ENCODE results near the gene CYP1A1.
"Not testable (repeated sequence)": the region's sequence is repeated elsewhere in the genome, so short reads cannot be mapped to it uniquely, and the experiment has no call there.

Gene CYP1A1

DNA sequence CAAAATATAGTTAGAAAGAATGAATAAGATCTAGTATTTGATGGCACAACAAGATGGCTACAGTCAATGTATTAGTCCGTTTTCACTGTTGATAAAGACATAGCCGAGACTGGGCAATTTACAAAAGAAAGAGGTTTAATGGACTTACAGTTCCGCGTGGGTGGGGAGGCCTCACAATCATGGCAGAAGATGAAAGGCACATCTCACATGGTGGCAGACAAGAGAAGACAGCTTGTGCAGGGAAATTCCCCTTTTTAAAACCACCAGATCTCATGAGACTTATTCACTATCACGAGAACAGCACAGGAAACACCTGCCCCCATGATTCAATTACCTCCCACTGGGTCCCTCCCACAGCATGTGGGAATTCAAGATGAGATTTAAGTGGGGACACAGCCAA lies 12.9 kb upstream of the CYP1A1 start:
- H3K27ac ChIP-seq (ENCODE audit: insufficient read depth, low read length, poor library complexity, severe bottlenecking); H3K4me1 ChIP-seq (ENCODE audit: control insufficient read depth, insufficient read depth, low read length, poor library complexity, severe bottlenecking); H3K27me3 ChIP-seq (replicated peaks; ENCODE audit: control insufficient read depth, insufficient read depth, low read length, poor library complexity, severe bottlenecking); H3K4me3 ChIP-seq (ENCODE audit: insufficient read depth, low read depth, low read length, poor library complexity, severe bottlenecking); H3K36me3 ChIP-seq (ENCODE audit: control insufficient read depth, insufficient read depth, low read length); H3K9me3 ChIP-seq (ENCODE audit: control insufficient read depth, low read length); DNase-seq: not testable (repeated sequence)

DNA sequence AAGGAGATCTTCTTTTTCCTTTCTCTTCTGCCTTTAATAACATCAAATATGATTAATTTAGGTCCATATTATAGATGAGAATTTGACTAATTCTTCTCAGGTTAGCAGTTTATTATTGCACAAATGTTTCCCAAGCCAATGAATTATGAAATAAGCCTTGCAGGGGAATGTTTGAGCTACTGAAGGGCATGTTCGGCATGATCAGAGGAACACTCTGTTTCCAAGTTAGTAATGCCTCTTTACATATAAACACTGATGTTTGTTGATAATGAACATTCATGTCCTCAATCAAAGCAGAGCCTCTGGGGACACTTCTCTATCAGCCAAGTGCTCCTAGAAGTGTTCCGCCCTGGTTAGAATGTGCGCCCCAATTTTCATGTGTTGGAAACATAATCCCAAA lies 10.0 kb upstream of the CYP1A1 start:
- no peaks in the 10 kb centered on the region for H3K36me3 ChIP-seq (ENCODE audit: control insufficient read depth, insufficient read depth, low read length)
- no peak for DNase-seq
- H3K9me3 ChIP-seq (ENCODE audit: control insufficient read depth, low read length) = no peaks in the 10 kb centered on the region
- H3K27me3 ChIP-seq (replicated peaks; ENCODE audit: control insufficient read depth, insufficient read depth, low read length, poor library complexity, severe bottlenecking) = no peaks in the 10 kb centered on the region
- H3K27ac ChIP-seq (ENCODE audit: insufficient read depth, low read length, poor library complexity, severe bottlenecking) = no peak overlapping the region
- no peaks in the 10 kb centered on the region for H3K4me1 ChIP-seq (ENCODE audit: control insufficient read depth, insufficient read depth, low read length, poor library complexity, severe bottlenecking)
- H3K4me3 ChIP-seq (ENCODE audit: insufficient read depth, low read depth, low read length, poor library complexity, severe bottlenecking) = no peak overlapping the region

DNA sequence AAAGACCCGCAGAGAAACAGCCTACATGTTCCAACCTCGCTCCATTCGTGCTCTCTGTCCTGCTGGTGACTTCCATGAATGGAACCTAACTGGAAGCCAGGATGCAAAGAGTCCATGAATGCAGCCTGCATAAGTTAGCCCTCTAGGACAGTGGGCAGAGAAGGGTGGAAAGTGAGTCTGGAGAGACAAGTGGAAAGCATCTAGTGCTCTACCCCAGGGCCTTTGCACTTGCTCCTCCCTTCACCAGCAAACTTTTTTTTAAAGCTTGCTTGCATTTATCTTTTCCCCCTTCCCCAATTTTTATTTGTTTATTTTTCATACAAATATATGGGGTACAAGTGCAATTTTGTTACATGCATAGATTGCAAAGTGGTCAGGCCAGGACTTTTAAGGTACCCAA lies 7.9 kb upstream of the CYP1A1 start:
- Histone ChIP-seq H3K36me3 (ENCODE audit: control insufficient read depth, insufficient read depth, low read length) (no peaks in the 10 kb centered on the region), H3K4me1 (ENCODE audit: control insufficient read depth, insufficient read depth, low read length, poor library complexity, severe bottlenecking) (no peaks in the 10 kb centered on the region), H3K4me3 (ENCODE audit: insufficient read depth, low read depth, low read length, poor library complexity, severe bottlenecking) (no peak overlapping the region), H3K9me3 (ENCODE audit: control insufficient read depth, low read length) (no peaks in the 10 kb centered on the region), H3K27ac (ENCODE audit: insufficient read depth, low read length, poor library complexity, severe bottlenecking) (no peak overlapping the region), H3K27me3 (replicated peaks; ENCODE audit: control insufficient read depth, insufficient read depth, low read length, poor library complexity, severe bottlenecking) (no peaks in the 10 kb centered on the region)
- DNase-seq = no peak

DNA sequence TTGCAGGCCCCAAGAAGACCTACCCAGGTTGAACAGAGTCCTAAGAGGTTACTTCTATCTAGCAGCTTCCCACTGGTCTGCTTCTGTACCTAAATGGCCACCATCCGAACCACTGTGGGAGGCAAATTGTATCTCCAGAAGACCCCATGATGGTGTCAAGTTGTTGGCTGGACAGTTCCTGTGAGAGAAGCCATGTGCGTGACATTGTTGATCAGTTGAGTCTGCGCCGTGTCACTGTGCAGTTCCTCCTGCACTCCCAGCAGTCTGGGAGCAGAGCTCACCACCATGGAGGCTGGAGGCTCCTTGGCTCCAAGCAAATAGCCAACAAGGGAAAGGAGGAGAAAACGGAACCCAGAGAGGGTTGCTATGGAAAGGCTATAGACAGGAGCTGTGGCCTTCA lies 7.5 kb upstream of the CYP1A1 start:
- Histone ChIP-seq H3K4me1 (ENCODE audit: control insufficient read depth, insufficient read depth, low read length, poor library complexity, severe bottlenecking) (no peaks in the 10 kb centered on the region), H3K36me3 (ENCODE audit: control insufficient read depth, insufficient read depth, low read length) (no peaks in the 10 kb centered on the region), H3K4me3 (ENCODE audit: insufficient read depth, low read depth, low read length, poor library complexity, severe bottlenecking) (no peak overlapping the region), H3K9me3 (ENCODE audit: control insufficient read depth, low read length) (no peaks in the 10 kb centered on the region), H3K27ac (ENCODE audit: insufficient read depth, low read length, poor library complexity, severe bottlenecking) (no peak overlapping the region), H3K27me3 (replicated peaks; ENCODE audit: control insufficient read depth, insufficient read depth, low read length, poor library complexity, severe bottlenecking) (no peaks in the 10 kb centered on the region)
- no peak for DNase-seq

DNA sequence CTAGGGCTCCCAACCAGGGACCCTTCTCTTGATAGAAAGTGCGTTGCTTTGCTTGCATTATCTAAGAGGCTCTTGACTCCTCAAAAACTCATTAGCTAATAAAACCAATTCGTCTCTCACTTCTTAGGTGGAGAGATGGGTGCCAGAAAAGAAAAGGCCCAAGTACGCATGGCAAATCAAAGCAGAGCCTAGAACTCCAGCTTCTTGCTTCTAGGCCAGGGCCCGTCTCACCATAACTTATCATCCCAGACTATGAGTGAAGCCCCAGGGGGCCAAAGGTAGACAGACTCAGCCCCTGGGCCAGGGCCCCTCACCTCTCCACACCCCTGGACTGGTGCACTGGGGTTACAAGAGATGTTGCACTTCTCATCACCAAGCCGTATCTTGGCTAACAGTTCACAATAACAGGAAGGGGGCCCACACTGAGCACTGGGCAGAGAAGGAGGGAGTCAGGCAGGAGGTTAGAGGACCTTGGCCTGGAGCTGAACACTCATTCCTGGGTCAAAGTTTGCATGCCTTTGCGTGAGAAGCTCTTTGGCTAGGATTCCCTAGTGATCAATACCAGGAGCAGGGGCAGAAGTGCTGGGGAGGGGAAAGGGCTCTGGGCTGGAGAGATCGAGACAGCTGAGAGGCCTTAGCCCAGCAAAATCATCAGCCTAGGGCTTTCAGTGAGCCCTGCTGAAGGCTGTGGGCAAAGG lies 5.4 kb upstream of the CYP1A1 start:
- Histone ChIP-seq H3K36me3 (ENCODE audit: control insufficient read depth, insufficient read depth, low read length) (no peaks in the 10 kb centered on the region), H3K4me1 (ENCODE audit: control insufficient read depth, insufficient read depth, low read length, poor library complexity, severe bottlenecking) (peaks cover 7% of the 10 kb centered on the region), H3K4me3 (ENCODE audit: insufficient read depth, low read depth, low read length, poor library complexity, severe bottlenecking) (no peak overlapping the region), H3K27me3 (replicated peaks; ENCODE audit: control insufficient read depth, insufficient read depth, low read length, poor library complexity, severe bottlenecking) (no peaks in the 10 kb centered on the region), H3K9me3 (ENCODE audit: control insufficient read depth, low read length) (no peaks in the 10 kb centered on the region), H3K27ac (ENCODE audit: insufficient read depth, low read length, poor library complexity, severe bottlenecking) (no peak overlapping the region)
- no peak for DNase-seq

DNA sequence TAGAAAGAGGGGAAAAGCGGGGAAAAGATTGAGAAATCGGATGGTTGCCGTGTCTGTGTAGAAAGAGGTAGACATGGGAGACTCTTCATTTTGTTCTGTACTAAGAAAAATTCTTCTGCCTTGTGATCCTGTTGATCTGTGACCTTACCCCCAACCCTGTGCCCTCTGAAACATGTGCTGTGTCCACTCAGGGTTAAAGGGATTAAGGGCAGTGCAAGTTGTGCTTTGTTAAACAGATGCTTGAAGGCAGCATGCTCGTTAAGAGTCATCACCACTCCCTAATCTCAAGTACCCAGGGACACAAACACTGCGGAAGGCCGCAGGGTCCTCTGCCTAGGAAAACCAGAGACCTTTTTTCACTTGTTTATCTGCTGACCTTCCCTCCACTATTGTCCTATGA lies 4.0 kb upstream of the CYP1A1 start:
- not testable (repeated sequence) for H3K27ac ChIP-seq (ENCODE audit: insufficient read depth, low read length, poor library complexity, severe bottlenecking); H3K4me1 ChIP-seq (ENCODE audit: control insufficient read depth, insufficient read depth, low read length, poor library complexity, severe bottlenecking); H3K27me3 ChIP-seq (replicated peaks; ENCODE audit: control insufficient read depth, insufficient read depth, low read length, poor library complexity, severe bottlenecking); H3K36me3 ChIP-seq (ENCODE audit: control insufficient read depth, insufficient read depth, low read length); DNase-seq; H3K4me3 ChIP-seq (ENCODE audit: insufficient read depth, low read depth, low read length, poor library complexity, severe bottlenecking); H3K9me3 ChIP-seq (ENCODE audit: control insufficient read depth, low read length)

DNA sequence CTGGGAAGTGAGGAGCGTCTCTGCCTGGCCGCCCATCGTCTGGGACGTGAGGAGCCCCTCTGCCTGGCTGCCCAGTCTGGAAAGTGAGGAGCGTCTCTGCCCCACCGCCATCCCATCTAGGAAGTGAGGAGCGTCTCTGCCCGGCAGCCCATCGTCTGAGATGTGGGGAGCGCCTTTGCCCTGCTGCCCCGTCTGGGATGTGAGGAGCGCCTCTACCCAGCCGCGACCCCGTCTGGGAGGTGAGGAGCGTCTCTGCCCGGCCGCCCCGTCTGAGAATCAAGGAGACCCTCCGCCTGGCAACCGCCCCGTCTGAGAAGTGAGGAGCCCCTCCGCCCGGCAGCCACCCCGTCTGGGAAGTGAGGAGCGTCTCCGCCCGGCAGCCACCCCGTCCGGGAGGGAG lies 3.4 kb upstream of the CYP1A1 start:
- H3K27me3 ChIP-seq (replicated peaks; ENCODE audit: control insufficient read depth, insufficient read depth, low read length, poor library complexity, severe bottlenecking) = not testable (repeated sequence)

DNA sequence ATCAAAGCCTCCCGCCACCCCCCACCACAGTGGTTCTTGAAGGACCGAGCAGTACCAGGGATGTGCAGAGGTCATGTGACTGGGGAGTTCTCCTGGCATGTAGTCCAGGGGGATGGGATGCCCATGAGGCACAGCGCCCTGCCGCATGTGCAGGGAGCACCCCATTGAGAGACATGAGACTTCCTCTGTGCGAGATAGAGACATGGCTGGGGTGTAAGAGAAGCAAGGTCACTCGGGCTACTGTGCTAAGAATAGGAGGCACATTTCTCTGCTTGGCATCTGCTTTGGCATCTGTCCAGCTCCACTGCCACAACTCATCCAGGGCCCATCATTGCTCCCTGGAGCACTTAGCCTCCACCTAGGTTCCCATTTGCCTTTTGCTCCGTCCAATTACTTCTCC lies 2.4 kb upstream of the CYP1A1 start:
- DNase-seq = no peak
- no peak overlapping the region for H3K4me3 ChIP-seq (ENCODE audit: insufficient read depth, low read depth, low read length, poor library complexity, severe bottlenecking)
- H3K27me3 ChIP-seq (replicated peaks; ENCODE audit: control insufficient read depth, insufficient read depth, low read length, poor library complexity, severe bottlenecking) = no peaks in the 10 kb centered on the region
- H3K27ac ChIP-seq (ENCODE audit: insufficient read depth, low read length, poor library complexity, severe bottlenecking) = no peak overlapping the region
- peaks cover 7% of the 10 kb centered on the region for H3K4me1 ChIP-seq (ENCODE audit: control insufficient read depth, insufficient read depth, low read length, poor library complexity, severe bottlenecking)
- no peaks in the 10 kb centered on the region for H3K9me3 ChIP-seq (ENCODE audit: control insufficient read depth, low read length)
- H3K36me3 ChIP-seq (ENCODE audit: control insufficient read depth, insufficient read depth, low read length) = no peaks in the 10 kb centered on the region

More for the DNA sequence above, 3.4 kb upstream of the CYP1A1 start:
- not testable (repeated sequence) for H3K36me3 ChIP-seq (ENCODE audit: control insufficient read depth, insufficient read depth, low read length); H3K4me1 ChIP-seq (ENCODE audit: control insufficient read depth, insufficient read depth, low read length, poor library complexity, severe bottlenecking); H3K27ac ChIP-seq (ENCODE audit: insufficient read depth, low read length, poor library complexity, severe bottlenecking); DNase-seq; H3K4me3 ChIP-seq (ENCODE audit: insufficient read depth, low read depth, low read length, poor library complexity, severe bottlenecking); H3K9me3 ChIP-seq (ENCODE audit: control insufficient read depth, low read length)

DNA sequence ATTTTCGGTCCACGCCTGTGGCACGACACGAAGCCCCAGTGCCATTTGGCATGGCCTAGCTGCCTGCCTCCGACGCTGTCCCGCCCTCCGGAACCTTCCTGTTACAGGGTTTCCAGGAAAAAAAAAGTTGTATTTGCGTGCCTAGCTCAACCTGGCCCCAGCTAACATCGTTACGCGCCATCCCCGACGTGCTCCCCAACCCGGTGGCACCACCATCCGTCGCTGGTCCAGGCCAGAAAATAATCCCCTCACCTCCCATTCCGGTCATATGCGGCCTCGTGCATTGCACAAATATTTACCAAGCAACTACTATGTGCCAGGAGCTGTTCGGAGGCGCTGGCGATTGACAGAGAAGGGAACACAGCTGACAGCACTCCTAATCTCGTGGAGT lies 1.4 kb upstream of the CYP1A1 start:
- peaks cover 7% of the 10 kb centered on the region for H3K4me1 ChIP-seq (ENCODE audit: control insufficient read depth, insufficient read depth, low read length, poor library complexity, severe bottlenecking)
- H3K4me3 ChIP-seq (ENCODE audit: insufficient read depth, low read depth, low read length, poor library complexity, severe bottlenecking) = peak overlapping the region; percentile 85
- no peaks in the 10 kb centered on the region for H3K27me3 ChIP-seq (replicated peaks; ENCODE audit: control insufficient read depth, insufficient read depth, low read length, poor library complexity, severe bottlenecking)
- no peaks in the 10 kb centered on the region for H3K9me3 ChIP-seq (ENCODE audit: control insufficient read depth, low read length)
- no peak overlapping the region for H3K27ac ChIP-seq (ENCODE audit: insufficient read depth, low read length, poor library complexity, severe bottlenecking)
- H3K36me3 ChIP-seq (ENCODE audit: control insufficient read depth, insufficient read depth, low read length) = no peaks in the 10 kb centered on the region
- DNase-seq = no peak

DNA sequence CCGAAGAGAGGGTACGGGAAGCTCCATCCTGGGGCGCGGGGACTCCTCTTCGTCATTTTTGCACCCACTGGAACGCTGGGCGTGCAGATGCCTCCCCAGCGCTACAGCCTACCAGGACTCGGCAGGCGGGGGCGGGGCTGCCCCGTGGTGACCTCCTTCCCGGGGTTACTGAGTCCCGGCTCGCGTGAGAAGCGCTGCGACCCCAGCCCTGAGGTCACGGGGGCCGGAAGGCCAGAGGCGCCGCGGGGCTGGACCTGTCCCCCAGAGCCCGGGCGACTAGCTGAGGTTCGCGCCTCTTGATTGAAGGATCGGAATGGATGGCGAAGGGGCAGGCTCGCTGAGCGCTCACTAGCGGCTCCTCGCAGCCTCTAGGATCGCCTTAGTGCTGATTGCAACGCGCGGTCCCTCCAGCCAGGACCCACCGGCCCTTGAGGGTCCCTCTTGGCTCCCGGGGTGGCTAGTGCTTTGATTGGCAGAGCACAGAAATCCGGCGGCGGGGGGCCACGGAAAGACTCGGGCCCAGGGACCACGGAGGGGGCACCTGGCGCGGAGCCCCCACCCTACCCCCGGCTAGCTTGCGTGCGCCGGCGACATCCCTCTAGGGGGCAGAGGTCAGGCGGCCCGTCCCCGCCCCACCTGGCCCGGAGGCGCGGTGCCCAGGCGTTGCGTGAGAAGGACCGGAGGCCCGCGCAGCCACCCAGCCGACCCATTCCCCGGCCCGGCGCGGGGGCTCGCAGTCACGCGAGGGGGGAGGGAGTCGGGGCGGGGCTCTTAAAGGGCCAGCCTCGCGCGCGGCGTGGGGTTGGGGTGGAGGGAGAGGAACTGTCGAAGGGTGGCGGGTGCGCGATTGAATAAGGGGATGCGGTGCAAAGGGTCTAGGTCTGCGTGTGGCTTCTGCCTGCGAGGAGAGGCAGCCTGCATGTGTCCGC lies 781 bp upstream of the CYP1A1 start:
- DNase-seq = peak; percentile 9 to 27 (median 16)
- Histone ChIP-seq H3K4me3 (ENCODE audit: insufficient read depth, low read depth, low read length, poor library complexity, severe bottlenecking) (peak overlapping the region; percentile 85), H3K36me3 (ENCODE audit: control insufficient read depth, insufficient read depth, low read length) (no peaks in the 10 kb centered on the region), H3K4me1 (ENCODE audit: control insufficient read depth, insufficient read depth, low read length, poor library complexity, severe bottlenecking) (peaks cover 7% of the 10 kb centered on the region), H3K27me3 (replicated peaks; ENCODE audit: control insufficient read depth, insufficient read depth, low read length, poor library complexity, severe bottlenecking) (no peaks in the 10 kb centered on the region), H3K27ac (ENCODE audit: insufficient read depth, low read length, poor library complexity, severe bottlenecking) (no peak overlapping the region), H3K9me3 (ENCODE audit: control insufficient read depth, low read length) (no peaks in the 10 kb centered on the region)
